H1 (cell line): ENCODE measurements around the gene KRTAP10-5. TPM values are rescaled to one million over a fixed set of nuclear protein-coding genes. Genes with fewer than 3 reads are reported as not detected.

Source experiments
- CTCF ChIA-PET: fragments of 300-600 bp; sonication (Branson Sonifier 250); formaldehyde crosslinking; loops from one replicate; lab custom pipeline; 2021; ENCODE audit not compliant: partially characterized antibody; lab: Charles Lee
- POLR2A ChIA-PET: fragments of 300-600 bp; sonication (Branson Sonifier 250); formaldehyde crosslinking; loops from one replicate; lab custom pipeline; 2021; ENCODE audit warnings: inconsistent platforms; ENCODE audit not compliant: partially characterized antibody; lab: Charles Lee
- DNase-seq, 2 experiments: peaks; one replicate each; pipeline versions ENCODE4 v3.0.0 to v3.0.0-alpha.2; 2010 to 2022; ENCODE audit warnings: low spot score in 2 of 2, low read depth in 1 of 2, mixed read lengths in 1 of 2
- FAIRE-seq: peaks from 2 replicates; lab custom pipeline; 2011; peaks lifted over from hg19 to GRCh38; lab: Jason Lieb, UNC
- H2AFZ ChIP-seq: 2 replicates; pipeline ENCODE4 v1.8.1; 2012; ENCODE audit warnings: low read length, inconsistent platforms
- H2AK5ac ChIP-seq: 2 replicates; pipeline ENCODE4 v1.6.1; 2013; ENCODE audit warnings: low read depth, low read length
- H2BK120ac ChIP-seq: replicated peaks from 2 replicates; pipeline ENCODE3; 2013; ENCODE audit warnings: low read depth, low read length, inconsistent platforms
- H2BK12ac ChIP-seq: 2 replicates; pipeline ENCODE4 v1.6.1; 2013; ENCODE audit warnings: low read depth, low read length
- H2BK15ac ChIP-seq: 2 replicates; pipeline ENCODE4 v1.6.1; 2013; ENCODE audit warnings: low read length
- H2BK20ac ChIP-seq: 2 replicates; pipeline ENCODE4 v1.6.1; 2013; ENCODE audit warnings: low read length
- H2BK5ac ChIP-seq: 2 replicates; pipeline ENCODE4 v1.6.1; 2013; ENCODE audit warnings: low read depth, low read length
- H3K14ac ChIP-seq: 2 replicates; pipeline ENCODE4 v1.6.1; 2013; ENCODE audit warnings: inconsistent platforms; ENCODE audit not compliant: insufficient read length
- H3K18ac ChIP-seq: 2 replicates; pipeline ENCODE4 v1.6.1; 2013; ENCODE audit warnings: low read length; ENCODE audit errors: extremely low read depth
- H3K23ac ChIP-seq: 2 replicates; pipeline ENCODE4 v1.6.1; 2013; ENCODE audit warnings: inconsistent platforms; ENCODE audit not compliant: insufficient read length
- H3K23me2 ChIP-seq: 2 replicates; pipeline ENCODE4 v1.6.1; 2013; ENCODE audit warnings: low read depth, low read length
- H3K27ac ChIP-seq: 2 replicates; pipeline ENCODE4 v1.6.1; 2011; ENCODE audit warnings: low read depth, low read length, inconsistent platforms
- H3K27me3 ChIP-seq, 4 experiments: replicated peaks in 1 of 4; 1 replicate in 1 of 4; 2 replicates in 3 of 4; pipeline versions ENCODE4 v1.6.1 to v1.8.1; 2011 to 2013; ENCODE audit warnings: low read length in 3 of 4, mild to moderate bottlenecking in 3 of 4, inconsistent platforms in 2 of 4, mixed read lengths in 2 of 4, moderate library complexity in 1 of 4; ENCODE audit not compliant: control insufficient read depth in 3 of 4, insufficient read depth in 3 of 4; ENCODE audit errors: extremely low read depth in 1 of 4
- H3K36me3 ChIP-seq, 4 experiments: 2 replicates each; pipeline versions ENCODE4 v1.6.1 to v1.8.1; 2011 to 2013; ENCODE audit warnings: mild to moderate bottlenecking in 4 of 4, low read length in 3 of 4, moderate library complexity in 2 of 4, control low read depth in 1 of 4, inconsistent platforms in 1 of 4; ENCODE audit not compliant: insufficient read depth in 4 of 4, control insufficient read depth in 2 of 4
- H3K4ac ChIP-seq: replicated peaks from 2 replicates; pipeline ENCODE3; 2013; ENCODE audit warnings: low read length, low read depth, mixed read lengths, inconsistent platforms; ENCODE audit not compliant: insufficient read length
- H3K4me1 ChIP-seq, 4 experiments: replicated peaks in 1 of 4; 1 replicate in 1 of 4; 2 replicates in 3 of 4; pipeline versions ENCODE4 v1.6.1 to v1.8.1; 2011 to 2013; ENCODE audit warnings: low read length in 3 of 4, inconsistent platforms in 2 of 4, mixed read lengths in 1 of 4; ENCODE audit not compliant: insufficient read depth in 4 of 4, control insufficient read depth in 3 of 4
- H3K4me2 ChIP-seq, 2 experiments: 2 replicates each; pipeline versions ENCODE4 v1.6.1 to v1.8.1; 2011 to 2013; ENCODE audit warnings: low read depth in 2 of 2, low read length in 2 of 2, control low read depth in 1 of 2, inconsistent platforms in 1 of 2, mild to moderate bottlenecking in 1 of 2; ENCODE audit not compliant: insufficient read depth in 1 of 2
- H3K4me3 ChIP-seq, 4 experiments: fragments of 200-600, 300-600 bp in 1 of 4; sonication (generic), shearing (Covaris generic), sonication (Bioruptor Twin) in 1 of 4; 2 replicates each; pipeline versions ENCODE4 v1.5.1 to v1.8.1; 2011 to 2016; ENCODE audit warnings: low read length in 4 of 4, low read depth in 3 of 4, control low read depth in 2 of 4, inconsistent platforms in 2 of 4, mild to moderate bottlenecking in 2 of 4, mixed read lengths in 1 of 4, moderate library complexity in 1 of 4; ENCODE audit not compliant: insufficient read depth in 2 of 4; ENCODE audit errors: extremely low read depth in 1 of 4
- H3K56ac ChIP-seq: replicated peaks from 2 replicates; pipeline ENCODE3; 2013; ENCODE audit warnings: low read depth, mild to moderate bottlenecking, mixed read lengths, low read length, inconsistent platforms; ENCODE audit not compliant: insufficient read length
- H3K79me1 ChIP-seq: 2 replicates; pipeline ENCODE4 v1.6.1; 2013; ENCODE audit warnings: low read depth, low read length, control low read depth
- H3K79me2 ChIP-seq, 2 experiments: 2 replicates each; pipeline versions ENCODE4 v1.6.1 to v1.8.1; 2012 to 2013; ENCODE audit warnings: low read length in 2 of 2, mild to moderate bottlenecking in 2 of 2, inconsistent platforms in 1 of 2; ENCODE audit not compliant: insufficient read depth in 2 of 2, control insufficient read depth in 1 of 2
- H3K9ac ChIP-seq, 4 experiments: replicated peaks in 1 of 4; 1 replicate in 1 of 4; 2 replicates in 3 of 4; pipeline versions ENCODE4 v1.6.1 to v1.8.1; 2011 to 2013; ENCODE audit warnings: low read depth in 3 of 4, low read length in 3 of 4, control low read depth in 2 of 4, mild to moderate bottlenecking in 2 of 4, moderate library complexity in 2 of 4, inconsistent platforms in 1 of 4; ENCODE audit errors: extremely low read depth in 1 of 4
- H3K9me3 ChIP-seq, 2 experiments: 2 replicates each; pipeline versions ENCODE4 v1.6.1 to v1.8.1; 2012 to 2013; ENCODE audit warnings: mild to moderate bottlenecking in 2 of 2, moderate library complexity in 2 of 2, control low read depth in 1 of 2, inconsistent platforms in 1 of 2, low read depth in 1 of 2, low read length in 1 of 2, mixed read lengths in 1 of 2; ENCODE audit not compliant: insufficient read depth in 2 of 2
- H4K20me1 ChIP-seq, 2 experiments: replicated peaks in 1 of 2; 2 replicates each; pipeline versions ENCODE3 to v1.8.1; 2011 to 2013; ENCODE audit warnings: inconsistent platforms in 2 of 2, low read length in 2 of 2, mild to moderate bottlenecking in 1 of 2; ENCODE audit not compliant: insufficient read depth in 2 of 2, control insufficient read depth in 1 of 2
- H4K5ac ChIP-seq: 2 replicates; pipeline ENCODE4 v1.6.1; 2013; ENCODE audit warnings: low read length, low read depth, mixed read lengths, inconsistent platforms; ENCODE audit not compliant: insufficient read length
- H4K8ac ChIP-seq: 2 replicates; pipeline ENCODE4 v1.8.0; 2013; ENCODE audit warnings: mild to moderate bottlenecking, moderate library complexity, low read length, inconsistent platforms; ENCODE audit not compliant: insufficient read depth; ENCODE audit errors: extremely low read depth
- H4K91ac ChIP-seq: replicated peaks from 2 replicates; pipeline ENCODE3; 2013; ENCODE audit warnings: low read length, mixed read lengths, inconsistent platforms; ENCODE audit not compliant: insufficient read length
- E2F6 ChIP-seq: IDR thresholded peaks from 2 replicates; pipeline ENCODE4 v1.6.1; 2012; ENCODE audit warnings: inconsistent platforms
- GABPA ChIP-seq: IDR thresholded peaks from 2 replicates; pipeline ENCODE4 v1.6.1; 2011; ENCODE audit warnings: mild to moderate bottlenecking, low read length, moderate library complexity, borderline replicate concordance; ENCODE audit not compliant: insufficient read depth
- HDAC6 ChIP-seq: IDR thresholded peaks from one replicate; pipeline ENCODE4 v1.7.1; 2012; ENCODE audit warnings: low read depth, mild to moderate bottlenecking, inconsistent platforms, low read length, moderate library complexity
- KDM4A ChIP-seq: IDR thresholded peaks from one replicate; pipeline ENCODE4 v1.7.1; 2012; ENCODE audit warnings: low read depth, mild to moderate bottlenecking, moderate library complexity, low read length, inconsistent platforms; ENCODE audit not compliant: severe bottlenecking
- MAX ChIP-seq: IDR thresholded peaks from 2 replicates; pipeline ENCODE4 v1.6.1; 2012; ENCODE audit warnings: inconsistent platforms
- PHF8 ChIP-seq: fragments of 200-600 bp; sonication (generic); conservative IDR thresholded peaks from 2 replicates; pipeline ENCODE4 v1.7.1; 2012; ENCODE audit warnings: low read depth, mild to moderate bottlenecking, inconsistent platforms, low read length, moderate library complexity
- TCF12 ChIP-seq: IDR thresholded peaks from 2 replicates; pipeline ENCODE4 v1.6.1; 2011; ENCODE audit warnings: low read depth, mild to moderate bottlenecking, low read length
- WGBS, 2 experiments: shearing (Covaris generic) in 1 of 2; methylation state at CpG; one replicate each; pipeline versions ENCODE4 v1.1.6 to v1.1.7; 2013 to 2015; ENCODE audit warnings: low lambda C conversion rate in 2 of 2, mixed read lengths in 2 of 2, inconsistent platforms in 1 of 2, low coverage in 1 of 2, missing lambda C conversion rate in 1 of 2; ENCODE audit not compliant: insufficient replicate concordance in 2 of 2, insufficient coverage in 1 of 2, insufficient read length in 1 of 2; ENCODE audit errors: extremely low coverage in 1 of 2, missing lambda C conversion rate in 1 of 2; 5-methylcytosine and 5-hydroxymethylcytosine counted together
- polyA plus RNA-seq, 7 experiments: library from polyadenylated mRNA; depleted of rRNA in 3 of 7; stranded (reverse) in 5 of 7; unstranded in 2 of 7; fragments of >200 nt in 5 of 7; fragments of 200-250 nt in 2 of 7; gene quantifications; 1 replicate in 5 of 7; 2 replicates in 1 of 7; 4 replicates in 1 of 7; pipeline versions ENCODE4 v1.2.1 to v1.2.3, GENCODE V29; 2011 to 2013; ENCODE audit warnings: missing spikeins in 2 of 7, mixed read lengths in 2 of 7
- total RNA-seq: library from RNA; stranded (reverse); fragmentation: NEBNext Ultra II Directional; extraction: Animal tissue kit (Norgen Biotek cat#: 25700); gene quantifications from 2 replicates; pipeline ENCODE4 v1.2.1, GENCODE V29; 2021

Gene KRTAP10-5
- total and polyA plus RNA-seq, 2 of the 8 experiments (the other 6 are each of a cell fraction or from before 2014, with no cell fraction given) = 0.09 TPM; not detected in 1

GRCh38 chr21:44552681-44553080 lies 27.7 kb downstream of the KRTAP10-5 start:
- 70% methylated on average over 13 of the region's 13 CpGs; no CpG with 5 or more reads in 1 of the 2 experiments for WGBS, 2 experiments
- CTCF ChIA-PET = interaction anchor here (0.6 to 1.4 kb wide), 2 partner anchors 19 to 21 kb away, joined by 3 read pairs; partner anchors contain the start of gene KRTAP10-4

More at GRCh38 chr21:44552681-44553080, 27.7 kb downstream of the KRTAP10-5 start:
- no peak overlapping the region for H3K4me3 ChIP-seq
- H3K79me1 ChIP-seq = no peaks in the 10 kb centered on the region
- peak overlapping the region; percentile 29; the same call in 1 of the 2 replicates for H2BK15ac ChIP-seq
- POLR2A ChIA-PET = interaction anchor here (1.1 to 1.7 kb wide), 2 partner anchors 12 to 35 kb away, joined by 3 to 5 read pairs; no protein-coding TSS in a partner anchor
- H3K27me3 ChIP-seq = no peaks in the 10 kb centered on the region
- no peak overlapping the region for H2AFZ ChIP-seq
- H3K27ac ChIP-seq = no peak overlapping the region
- H3K9ac ChIP-seq = no peak overlapping the region
- no peaks in the 10 kb centered on the region for H3K23me2 ChIP-seq
- peak overlapping the region; percentile 66; the same call in 1 of the 2 replicates for H2BK20ac ChIP-seq
- H3K4me2 ChIP-seq = no peak overlapping the region
- no peak overlapping the region for H3K4ac ChIP-seq
- DNase-seq (peak in 1 of 2 experiments; percentile 47), FAIRE-seq (no peak)
- H4K20me1 ChIP-seq = no peaks in the 10 kb centered on the region
- no peak overlapping the region for H3K23ac ChIP-seq
- H2BK12ac ChIP-seq = peak overlapping the region; percentile 95; the same call in 1 of the 2 replicates
- H2BK120ac ChIP-seq = no peak overlapping the region
- peak overlapping the region; percentile 83 for H3K18ac ChIP-seq
- H3K36me3 ChIP-seq = no peaks in the 10 kb centered on the region
- H3K79me2 ChIP-seq = no peaks in the 10 kb centered on the region
- no peak overlapping the region for H3K56ac ChIP-seq
- H3K14ac ChIP-seq = no peak overlapping the region
- H3K4me1 ChIP-seq = peaks cover 8 to 34% (median 18%) of the 10 kb centered on the region in 4 experiments
- no peaks in the 10 kb centered on the region for H3K9me3 ChIP-seq
- H4K8ac ChIP-seq = no peak overlapping the region
- TF ChIP-seq TCF12 (no peak), KDM4A (no peak), PHF8 (no peak), HDAC6 (no peak), GABPA (no peak), E2F6 (peak; percentile 82), MAX (peak; percentile 91)
- peak overlapping the region; percentile 47 for H4K91ac ChIP-seq
- H2BK5ac ChIP-seq = 0 out of 2 replicates have a peak overlapping the region, but pooled peaks have one; percentile 66
- H2AK5ac ChIP-seq = peak overlapping the region; percentile 9; the same call in 1 of the 2 replicates
- H4K5ac ChIP-seq = no peak overlapping the region
